Stimulated activated CD8-positive, alpha-beta memory T cell treated with anti-CD3 and anti-CD28 coated beads, Interleukin-7, amount 100 ng/mL, for 48 hours (primary cell): ENCODE results near the gene HSF2.

ENCODE experiments used
- DNase-seq, 2 donors: peaks; one replicate each; pipeline ENCODE4 v3.0.0-alpha.2; 2020; ENCODE audit warnings: low read depth in 1 of 2; ENCODE audit errors: extremely low read depth in 1 of 2

HSF2 gene

GRCh38 chr6:122394016-122394415, 5.4 kb upstream of the HSF2 start:
- no peak for DNase-seq

GRCh38 chr6:122399055-122399347, 451 bp upstream of the HSF2 start:
- DNase-seq: no peak

- DNase-seq: no peak
Observed at GRCh38 chr6:122400121-122400450, 634 bp downstream of the HSF2 start.

- no peak for DNase-seq
Observed at GRCh38 chr6:122400462-122401089, 1.1 kb downstream of the HSF2 start.

- DNase-seq: no peak
Observed at GRCh38 chr6:122401104-122401503, 1.7 kb downstream of the HSF2 start.

- no peak for DNase-seq
Observed at GRCh38 chr6:122404444-122404843, 5.0 kb downstream of the HSF2 start.

GRCh38 chr6:122405417-122405816, 6.0 kb downstream of the HSF2 start:
- no peak for DNase-seq

GRCh38 chr6:122406187-122406586, 6.7 kb downstream of the HSF2 start:
- no peak for DNase-seq

GRCh38 chr6:122407712-122408111, 8.3 kb downstream of the HSF2 start:
- no peak for DNase-seq

GRCh38 chr6:122408240-122408639, 8.8 kb downstream of the HSF2 start:
- no peak for DNase-seq

- no peak for DNase-seq
Observed at GRCh38 chr6:122408702-122409458, 9.4 kb downstream of the HSF2 start.

GRCh38 chr6:122412001-122412400, 12.5 kb downstream of the HSF2 start:
- DNase-seq: no peak

- no peak for DNase-seq
Observed at GRCh38 chr6:122416825-122417224, 17.4 kb downstream of the HSF2 start.

- DNase-seq: no peak
Observed at GRCh38 chr6:122422003-122422402, 22.6 kb downstream of the HSF2 start.

- no peak for DNase-seq
Observed at GRCh38 chr6:122422614-122423267, 23.3 kb downstream of the HSF2 start.

GRCh38 chr6:122423734-122424133, 24.3 kb downstream of the HSF2 start:
- DNase-seq: no peak

- no peak for DNase-seq
Observed at GRCh38 chr6:122426597-122426996, 27.1 kb downstream of the HSF2 start.

GRCh38 chr6:122428781-122429180, 29.3 kb downstream of the HSF2 start:
- no peak for DNase-seq

- DNase-seq: no peak
Observed at GRCh38 chr6:122429323-122429722, 29.9 kb downstream of the HSF2 start.

GRCh38 chr6:122431780-122432179, 32.3 kb downstream of the HSF2 start:
- DNase-seq: no peak

- DNase-seq: no peak
Observed at GRCh38 chr6:122432816-122433215, 33.4 kb downstream of the HSF2 start.

- no peak for DNase-seq
Observed at GRCh38 chr6:122438975-122439374, 39.5 kb downstream of the HSF2 start.
